SK-N-MC (cell line): Measurements from ENCODE around the gene CCDC187.

Experiments
- EZH2 ChIP-seq: fragments of 200-600 bp; sonication (generic); IDR thresholded peaks from one replicate; pipeline ENCODE4 v1.6.1; 2017; ENCODE audit warnings: antibody characterized with exemption
- FOXP2 ChIP-seq: optimal IDR thresholded peaks from 2 replicates; pipeline ENCODE3; 2011; ENCODE audit warnings: mild to moderate bottlenecking, moderate library complexity; ENCODE audit not compliant: insufficient read depth; ENCODE audit errors: extremely low read length, control extremely low read depth
- POLR2AphosphoS5 ChIP-seq: IDR thresholded peaks from 2 replicates; pipeline ENCODE4 v1.6.1; 2012; ENCODE audit warnings: mild to moderate bottlenecking, low read depth, low read length, borderline replicate concordance

- TF ChIP-seq EZH2 (no peak), POLR2AphosphoS5 (no peak), FOXP2 (no peak)
Observed at GRCh38 chr9:136292026-136292538, 11.8 kb downstream of the CCDC187 start.
